T-helper 2 cell treated with Interferon-gamma antibody and Interleukin-4, amounts not matched to agents 5 μg/mL and 100 μg/mL, for 36 hours (primary cell): ENCODE measurements around the gene ADRA1B.

Experiments used
- DNase-seq: peaks from one replicate; pipeline ENCODE4 v3.0.0; 2021; ENCODE audit warnings: low spot score
- H3K27ac Mint-ChIP-seq: one replicate; pipeline ENCODE4 v1.8.0; 2021; ENCODE audit warnings: mild to moderate bottlenecking, mixed read lengths
- H3K27me3 Mint-ChIP-seq: one replicate; pipeline ENCODE4 v1.8.0; 2021; ENCODE audit warnings: low read depth, mixed read lengths
- H3K36me3 Mint-ChIP-seq: one replicate; pipeline ENCODE4 v1.8.0; 2021; ENCODE audit warnings: low read depth, mixed read lengths
- H3K4me1 Mint-ChIP-seq: one replicate; pipeline ENCODE4 v1.8.0; 2021; ENCODE audit warnings: low read depth, mixed read lengths
- H3K4me3 Mint-ChIP-seq: one replicate; pipeline ENCODE4 v1.8.0; 2022; ENCODE audit warnings: mild to moderate bottlenecking, moderate library complexity, mixed read lengths
- H3K9me3 Mint-ChIP-seq: one replicate; pipeline ENCODE4 v1.8.0; 2021; ENCODE audit warnings: mixed read lengths

The ADRA1B gene

GRCh38 chr5:159891371-159891770 lies 24.9 kb upstream of the ADRA1B start:
- Mint-ChIP-seq H3K36me3 (no peaks in the 10 kb centered on the region), H3K27ac (no peak overlapping the region), H3K4me1 (no peaks in the 10 kb centered on the region), H3K27me3 (no peaks in the 10 kb centered on the region), H3K4me3 (no peak overlapping the region), H3K9me3 (no peaks in the 10 kb centered on the region)
- no peak for DNase-seq

GRCh38 chr5:159893040-159893695 lies 23.1 kb upstream of the ADRA1B start:
- no peak overlapping the region for H3K27ac Mint-ChIP-seq

GRCh38 chr5:159894149-159894720 lies 22.0 kb upstream of the ADRA1B start:
- Mint-ChIP-seq H3K36me3 (no peaks in the 10 kb centered on the region), H3K4me1 (no peaks in the 10 kb centered on the region), H3K27ac (no peak overlapping the region), H3K4me3 (no peak overlapping the region), H3K27me3 (peaks cover 9% of the 10 kb centered on the region), H3K9me3 (no peaks in the 10 kb centered on the region)
- no peak for DNase-seq

More at GRCh38 chr5:159893040-159893695, 23.1 kb upstream of the ADRA1B start:
- Mint-ChIP-seq H3K27me3 (peaks cover 4% of the 10 kb centered on the region), H3K4me3 (no peak overlapping the region), H3K9me3 (no peaks in the 10 kb centered on the region), H3K4me1 (no peaks in the 10 kb centered on the region), H3K36me3 (no peaks in the 10 kb centered on the region)
- no peak for DNase-seq

GRCh38 chr5:159897786-159898393 lies 18.4 kb upstream of the ADRA1B start:
- H3K9me3 Mint-ChIP-seq, result no peaks in the 10 kb centered on the region
- no peak for DNase-seq

GRCh38 chr5:159899067-159900049 lies 16.9 kb upstream of the ADRA1B start:
- Mint-ChIP-seq H3K36me3 (no peaks in the 10 kb centered on the region), H3K4me3 (no peak overlapping the region), H3K9me3 (no peaks in the 10 kb centered on the region), H3K27ac (no peak overlapping the region), H3K4me1 (peaks cover 2% of the 10 kb centered on the region), H3K27me3 (peaks cover 13% of the 10 kb centered on the region)
- no peak for DNase-seq

More at GRCh38 chr5:159897786-159898393, 18.4 kb upstream of the ADRA1B start:
- Mint-ChIP-seq H3K4me1 (peaks cover 2% of the 10 kb centered on the region), H3K36me3 (no peaks in the 10 kb centered on the region), H3K27ac (no peak overlapping the region), H3K4me3 (no peak overlapping the region), H3K27me3 (peaks cover 13% of the 10 kb centered on the region)

GRCh38 chr5:159901308-159901707 lies 15.0 kb upstream of the ADRA1B start:
- Mint-ChIP-seq H3K36me3 (no peaks in the 10 kb centered on the region), H3K4me3 (no peak overlapping the region), H3K9me3 (no peaks in the 10 kb centered on the region), H3K27me3 (peaks cover 19% of the 10 kb centered on the region), H3K4me1 (peaks cover 2% of the 10 kb centered on the region), H3K27ac (no peak overlapping the region)
- no peak for DNase-seq

- no peak for DNase-seq
- peaks cover 2% of the 10 kb centered on the region for H3K4me1 Mint-ChIP-seq
- H3K36me3 Mint-ChIP-seq, result no peaks in the 10 kb centered on the region
- peaks cover 19% of the 10 kb centered on the region for H3K27me3 Mint-ChIP-seq
- no peak overlapping the region for H3K4me3 Mint-ChIP-seq
- H3K9me3 Mint-ChIP-seq, result no peaks in the 10 kb centered on the region
- H3K27ac Mint-ChIP-seq, result no peak overlapping the region
These were observed 14.5 kb upstream of the ADRA1B start for GRCh38 chr5:159901772-159902171.

- Mint-ChIP-seq H3K4me3 (no peak overlapping the region), H3K27me3 (peaks cover 19% of the 10 kb centered on the region), H3K27ac (no peak overlapping the region), H3K36me3 (no peaks in the 10 kb centered on the region), H3K9me3 (no peaks in the 10 kb centered on the region), H3K4me1 (peaks cover 2% of the 10 kb centered on the region)
- no peak for DNase-seq
These were observed 13.7 kb upstream of the ADRA1B start for GRCh38 chr5:159902444-159903121.

- no peaks in the 10 kb centered on the region for H3K9me3 Mint-ChIP-seq
- H3K36me3 Mint-ChIP-seq, result no peaks in the 10 kb centered on the region
- no peak overlapping the region for H3K27ac Mint-ChIP-seq
- no peak for DNase-seq
- H3K27me3 Mint-ChIP-seq, result peaks cover 16% of the 10 kb centered on the region
- H3K4me1 Mint-ChIP-seq, result peaks cover 2% of the 10 kb centered on the region
- no peak overlapping the region for H3K4me3 Mint-ChIP-seq
These were observed 13.2 kb upstream of the ADRA1B start for GRCh38 chr5:159903131-159903530.

- no peaks in the 10 kb centered on the region for H3K36me3 Mint-ChIP-seq
- no peak overlapping the region for H3K4me3 Mint-ChIP-seq
- H3K4me1 Mint-ChIP-seq, result no peaks in the 10 kb centered on the region
- DNase-seq, result no peak
- H3K9me3 Mint-ChIP-seq, result no peaks in the 10 kb centered on the region
- peaks cover 14% of the 10 kb centered on the region for H3K27me3 Mint-ChIP-seq
- H3K27ac Mint-ChIP-seq, result no peak overlapping the region
These were observed 11.4 kb upstream of the ADRA1B start for GRCh38 chr5:159904874-159905273.

GRCh38 chr5:159905496-159905895 lies 10.8 kb upstream of the ADRA1B start:
- Mint-ChIP-seq H3K36me3 (no peaks in the 10 kb centered on the region), H3K4me1 (no peaks in the 10 kb centered on the region), H3K27me3 (peaks cover 10% of the 10 kb centered on the region), H3K9me3 (no peaks in the 10 kb centered on the region), H3K27ac (no peak overlapping the region), H3K4me3 (no peak overlapping the region)
- DNase-seq, result no peak

- no peak for DNase-seq
- Mint-ChIP-seq H3K36me3 (no peaks in the 10 kb centered on the region), H3K27ac (no peak overlapping the region), H3K4me1 (no peaks in the 10 kb centered on the region), H3K27me3 (peaks cover 10% of the 10 kb centered on the region), H3K9me3 (no peaks in the 10 kb centered on the region), H3K4me3 (no peak overlapping the region)
These were observed 9.8 kb upstream of the ADRA1B start for GRCh38 chr5:159906463-159906862.

- no peak for DNase-seq
- Mint-ChIP-seq H3K4me1 (no peaks in the 10 kb centered on the region), H3K36me3 (no peaks in the 10 kb centered on the region), H3K9me3 (no peaks in the 10 kb centered on the region), H3K27ac (no peak overlapping the region), H3K27me3 (peaks cover 12% of the 10 kb centered on the region), H3K4me3 (no peak overlapping the region)
These were observed 9.3 kb upstream of the ADRA1B start for GRCh38 chr5:159906943-159907342.
